A673 (cell line): ENCODE data around the gene SYVN1.

ENCODE experiments used
- EZH2 ChIP-seq: fragments of 200-600 bp; sonication (generic); IDR thresholded peaks from 2 replicates; pipeline ENCODE4 v1.6.1; 2017; ENCODE audit warnings: borderline replicate concordance, low read depth, mild to moderate bottlenecking, mixed read lengths, antibody characterized with exemption, low read length; ENCODE audit not compliant: poor library complexity, severe bottlenecking
- TF ChIP-seq, protein P1 (sequence below): fragments of 300-800, 200-600 bp; sonication (generic); conservative IDR thresholded peaks from 2 replicates; pipeline ENCODE4 v1.5.1; 2017; ENCODE audit warnings: low read depth, mild to moderate bottlenecking, antibody characterized with exemption, low read length, moderate library complexity, mixed read lengths

DNA sequence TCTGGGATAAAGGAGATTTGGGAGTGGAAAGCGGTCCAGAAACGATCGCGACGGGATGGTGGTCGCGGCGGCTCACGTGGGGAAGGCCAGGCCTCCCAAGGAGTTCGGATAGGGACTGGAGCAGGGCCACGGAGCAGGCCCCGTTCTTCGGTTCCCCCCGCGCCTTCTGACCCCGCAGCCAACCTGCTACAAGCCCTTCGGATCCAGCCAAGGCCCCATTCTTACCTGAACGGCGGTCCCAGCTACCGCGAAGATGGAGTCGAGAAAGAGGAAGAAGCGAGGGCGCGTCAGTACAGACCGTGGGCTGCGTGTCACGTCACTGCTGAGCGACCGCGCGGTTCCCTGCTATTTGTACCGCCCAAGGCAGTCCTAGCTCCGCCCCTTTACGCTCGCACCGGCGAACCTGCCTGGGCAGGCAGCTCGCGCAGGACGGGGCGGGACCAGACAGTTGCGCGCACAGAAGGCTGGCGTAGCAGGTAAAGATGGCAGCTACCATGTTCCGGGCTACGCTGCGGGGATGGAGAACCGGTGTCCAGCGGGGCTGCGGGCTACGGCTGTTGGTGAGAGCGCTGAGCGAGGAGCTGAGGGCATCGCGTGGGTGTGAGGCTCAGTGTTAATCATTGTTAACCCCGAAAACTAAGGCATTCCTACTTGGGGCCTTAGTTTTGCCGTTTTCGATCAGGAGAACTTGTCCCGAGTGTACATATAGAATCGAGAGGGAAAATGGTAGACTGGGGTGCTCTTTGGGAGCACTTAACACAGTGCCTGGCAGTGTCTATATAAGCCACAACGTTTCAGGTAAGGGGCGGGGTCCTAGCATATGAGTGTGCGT, 12.2 kb downstream of the SYVN1 start, which contains the start of the genes FAU and MRPL49:
- TF ChIP-seq, protein P1, sequence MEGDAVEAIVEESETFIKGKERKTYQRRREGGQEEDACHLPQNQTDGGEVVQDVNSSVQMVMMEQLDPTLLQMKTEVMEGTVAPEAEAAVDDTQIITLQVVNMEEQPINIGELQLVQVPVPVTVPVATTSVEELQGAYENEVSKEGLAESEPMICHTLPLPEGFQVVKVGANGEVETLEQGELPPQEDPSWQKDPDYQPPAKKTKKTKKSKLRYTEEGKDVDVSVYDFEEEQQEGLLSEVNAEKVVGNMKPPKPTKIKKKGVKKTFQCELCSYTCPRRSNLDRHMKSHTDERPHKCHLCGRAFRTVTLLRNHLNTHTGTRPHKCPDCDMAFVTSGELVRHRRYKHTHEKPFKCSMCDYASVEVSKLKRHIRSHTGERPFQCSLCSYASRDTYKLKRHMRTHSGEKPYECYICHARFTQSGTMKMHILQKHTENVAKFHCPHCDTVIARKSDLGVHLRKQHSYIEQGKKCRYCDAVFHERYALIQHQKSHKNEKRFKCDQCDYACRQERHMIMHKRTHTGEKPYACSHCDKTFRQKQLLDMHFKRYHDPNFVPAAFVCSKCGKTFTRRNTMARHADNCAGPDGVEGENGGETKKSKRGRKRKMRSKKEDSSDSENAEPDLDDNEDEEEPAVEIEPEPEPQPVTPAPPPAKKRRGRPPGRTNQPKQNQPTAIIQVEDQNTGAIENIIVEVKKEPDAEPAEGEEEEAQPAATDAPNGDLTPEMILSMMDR: no peak
- TF ChIP-seq EZH2: no peak
